Transverse colon (tissue), 4 donors: ENCODE results near the gene SLX4IP. TPM values are rescaled to one million over a fixed set of nuclear protein-coding genes. Genes with fewer than 3 reads are reported as not detected.

Source experiments
- DNase-seq: peaks from one replicate; pipeline ENCODE4 v3.0.0-alpha.2; 2019
- H3K27ac ChIP-seq, 4 donors: fragments of 200-600 bp; sonication (generic); 2 replicates each; pipeline ENCODE4 v1.5.1; 2016 to 2018; ENCODE audit warnings: inconsistent platforms in 4 of 4
- H3K27me3 ChIP-seq: fragments of 200-600 bp; sonication (generic); 2 replicates; pipeline ENCODE4 v1.5.1; 2017; ENCODE audit warnings: inconsistent platforms
- H3K36me3 ChIP-seq, 4 donors: fragments of 200-600 bp; sonication (generic); 2 replicates each; pipeline ENCODE4 v1.5.1; 2017 to 2019; ENCODE audit warnings: inconsistent platforms in 4 of 4
- H3K4me1 ChIP-seq, 4 donors: fragments of 200-600 bp; sonication (generic); 2 replicates each; pipeline ENCODE4 v1.5.1; 2017 to 2020; ENCODE audit warnings: inconsistent platforms in 4 of 4
- H3K4me3 ChIP-seq, 4 donors: fragments of 200-600 bp; sonication (generic); 1 replicate in 1 of 4; 2 replicates in 3 of 4; pipeline versions ENCODE4 v1.5.1 to v1.6.1; 2017 to 2019; ENCODE audit warnings: inconsistent platforms in 4 of 4
- H3K9me3 ChIP-seq, 2 donors: fragments of 200-600 bp; sonication (generic); 2 replicates each; pipeline ENCODE4 v1.5.1; 2017 to 2019; ENCODE audit warnings: inconsistent platforms in 2 of 2
- EP300 ChIP-seq: sonication (generic); formaldehyde crosslinking; IDR thresholded peaks from one replicate; pipeline ENCODE4 v1.6.1; 2017; ENCODE audit warnings: antibody characterized with exemption, low read depth
- POLR2A ChIP-seq: fragments of 450-650 bp; IDR thresholded peaks from one replicate; pipeline ENCODE4 v1.6.1; 2016; ENCODE audit warnings: antibody characterized with exemption, mild to moderate bottlenecking, moderate library complexity
- POLR2AphosphoS5 ChIP-seq, 3 donors: sonication (generic); formaldehyde crosslinking; IDR thresholded peaks; one replicate each; pipeline ENCODE4 v1.6.1; 2016; ENCODE audit warnings: antibody characterized with exemption in 3 of 3
- WGBS, 2 donors: methylation state at CpG; one replicate each; pipeline ENCODE4 v1.1.5; 2018; ENCODE audit warnings: low coverage in 1 of 2; 5-methylcytosine and 5-hydroxymethylcytosine counted together
- in situ Hi-C, 4 donors: fragments of 200-750 bp; cut with MboI; loops; one replicate each; pipeline versions ENCODE4 v1.15.0 to v1.15.1; 2017; ENCODE audit warnings: low sequenced_read_pairs in 3 of 4, low pct_ligation_motif_present in 1 of 4, low pct_unique_long_range_greater_than_20kb in 1 of 4
- intact Hi-C: fragments of 100-400 bp; cut with DNase I; formaldehyde crosslinking; loops from one replicate; pipeline ENCODE4 v1.15.1; 2023; ENCODE audit warnings: low total_unique reads
- total RNA-seq, 4 donors: library from RNA; depleted of rRNA; stranded (reverse); fragments of >200 nt; gene quantifications; one replicate each; pipeline ENCODE4 v1.1.0, GENCODE V29; 2016
- TF ChIP-seq, protein P1 (sequence below), 5 experiments: fragments of 200-600 bp in 3 of 5; fragments of 450-650 bp in 2 of 5; sonication (generic) in 3 of 5; IDR thresholded peaks; 1 replicate in 2 of 5; 2 replicates in 3 of 5; pipeline ENCODE4 v1.5.1; 2016 to 2017; ENCODE audit warnings: antibody characterized with exemption in 5 of 5, inconsistent platforms in 3 of 5, mild to moderate bottlenecking in 2 of 5, moderate library complexity in 1 of 5

SLX4IP gene
- total RNA-seq, 4 donors from 2014 or later = 5.4 to 8.4 (median 7.5) TPM

- 4% methylated on average over 13 of the region's 13 CpGs; no CpG with 5 or more reads in 1 of the 2 donors for whole genome bisulfite sequencing, 2 donors
- Histone ChIP-seq H3K4me3 (peak overlapping the region; percentile 94 to 97 (median 96)), H3K36me3 (peaks cover 0 to 12% (median 3%) of the 10 kb centered on the region in 4 donors), H3K27ac (peak overlapping the region; percentile 100), H3K27me3 (no peaks in the 10 kb centered on the region), H3K4me1 (peaks cover 8 to 48% (median 39%) of the 10 kb centered on the region in 4 donors), H3K9me3 (no peaks in the 10 kb centered on the region)
- peak; percentile 83 for DNase-seq
- intact Hi-C loops = loop anchor here (10.0 kb wide), 1 partner anchor 603 kb away; no protein-coding TSS in a partner anchor
- TF ChIP-seq POLR2A (no peak), POLR2AphosphoS5 (IDR thresholded peaks at IDR 0.05) (peak; percentile 58 to 71 (median 65))
- TF ChIP-seq, protein P1, sequence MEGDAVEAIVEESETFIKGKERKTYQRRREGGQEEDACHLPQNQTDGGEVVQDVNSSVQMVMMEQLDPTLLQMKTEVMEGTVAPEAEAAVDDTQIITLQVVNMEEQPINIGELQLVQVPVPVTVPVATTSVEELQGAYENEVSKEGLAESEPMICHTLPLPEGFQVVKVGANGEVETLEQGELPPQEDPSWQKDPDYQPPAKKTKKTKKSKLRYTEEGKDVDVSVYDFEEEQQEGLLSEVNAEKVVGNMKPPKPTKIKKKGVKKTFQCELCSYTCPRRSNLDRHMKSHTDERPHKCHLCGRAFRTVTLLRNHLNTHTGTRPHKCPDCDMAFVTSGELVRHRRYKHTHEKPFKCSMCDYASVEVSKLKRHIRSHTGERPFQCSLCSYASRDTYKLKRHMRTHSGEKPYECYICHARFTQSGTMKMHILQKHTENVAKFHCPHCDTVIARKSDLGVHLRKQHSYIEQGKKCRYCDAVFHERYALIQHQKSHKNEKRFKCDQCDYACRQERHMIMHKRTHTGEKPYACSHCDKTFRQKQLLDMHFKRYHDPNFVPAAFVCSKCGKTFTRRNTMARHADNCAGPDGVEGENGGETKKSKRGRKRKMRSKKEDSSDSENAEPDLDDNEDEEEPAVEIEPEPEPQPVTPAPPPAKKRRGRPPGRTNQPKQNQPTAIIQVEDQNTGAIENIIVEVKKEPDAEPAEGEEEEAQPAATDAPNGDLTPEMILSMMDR (IDR thresholded peaks at IDR 0.05) = peak; percentile 46 to 72 (median 49)
- in situ Hi-C loops = loop anchor here in 1 of 4 donors (10.0 to 25.0 kb wide), 2 partner anchors 209 to 533 kb away; no protein-coding TSS in a partner anchor
These were observed 236.3 kb downstream of the SLX4IP start for GRCh38 chr20:10671221-10671918.

DNA sequence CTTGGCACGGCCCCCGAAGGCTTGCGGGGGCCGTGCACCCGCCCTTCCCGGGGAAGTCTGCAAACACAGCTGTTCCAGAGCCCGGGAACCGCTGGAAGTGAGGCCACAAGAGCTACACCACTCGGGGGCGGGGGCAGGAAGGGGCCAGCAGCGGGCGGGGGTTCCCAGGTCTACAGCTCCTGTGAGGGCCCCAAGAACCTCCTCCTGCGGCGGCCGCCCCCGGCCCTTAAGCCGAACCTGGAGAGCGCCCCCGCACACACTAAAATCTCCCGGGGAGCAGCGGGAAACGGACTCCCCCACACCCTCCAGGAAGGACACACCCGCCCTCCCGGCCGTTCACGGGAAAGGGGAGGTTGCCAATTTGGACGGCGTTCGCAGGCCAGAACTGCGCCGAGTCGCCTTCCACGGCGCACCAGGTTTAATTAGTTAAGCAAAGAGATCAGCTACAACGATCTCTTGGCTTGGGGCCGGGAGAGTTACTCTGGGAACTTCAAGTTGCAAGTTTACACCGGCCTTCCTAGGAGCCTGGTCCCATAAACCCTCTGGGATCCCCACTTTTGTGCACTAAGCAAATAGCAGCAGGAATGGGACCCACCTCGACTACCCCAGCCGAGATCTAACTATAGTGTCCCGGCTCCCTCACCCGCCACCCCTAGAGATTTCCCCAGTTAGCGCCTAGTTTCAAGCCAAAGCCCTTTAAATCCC lies 237.0 kb downstream of the SLX4IP start:
- in situ Hi-C loops (loop anchor here in 1 of 4 donors (10.0 to 25.0 kb wide), 2 partner anchors 210 to 533 kb away; no protein-coding TSS in a partner anchor), intact Hi-C loops (loop anchor here (10.0 kb wide), 1 partner anchor 603 kb away; no protein-coding TSS in a partner anchor)
- 1% methylated on average over 38 of the region's 42 CpGs; no CpG with 5 or more reads in 1 of the 2 donors for WGBS, 2 donors
- Histone ChIP-seq H3K27ac (peak overlapping the region; percentile 100), H3K36me3 (peaks cover 0 to 6% (median 3%) of the 10 kb centered on the region in 4 donors), H3K4me3 (peak overlapping the region; percentile 94 to 97 (median 96)), H3K4me1 (peaks cover 8 to 41% (median 35%) of the 10 kb centered on the region in 4 donors), H3K27me3 (no peaks in the 10 kb centered on the region), H3K9me3 (no peaks in the 10 kb centered on the region)
- peak in 2 of 3 donors; percentile 13 to 60 for TF ChIP-seq POLR2AphosphoS5 (IDR thresholded peaks at IDR 0.05)
- TF ChIP-seq POLR2A = peak; percentile 30
- no peak for TF ChIP-seq EP300
- DNase-seq = peak; percentile 74

- 0% methylated on average over 35 of the region's 47 CpGs; no CpG with 5 or more reads in 1 of the 2 donors for WGBS, 2 donors
- H3K9me3 ChIP-seq = no peaks in the 10 kb centered on the region
These were observed 237.6 kb downstream of the SLX4IP start for GRCh38 chr20:10672624-10673127.

More at GRCh38 chr20:10672624-10673127, 237.6 kb downstream of the SLX4IP start:
- H3K4me1 ChIP-seq = peaks cover 8 to 41% (median 32%) of the 10 kb centered on the region in 4 donors
- TF ChIP-seq, protein P1 (IDR thresholded peaks at IDR 0.05) = no peak
- TF ChIP-seq EP300 (no peak), POLR2A (peak; percentile 42), POLR2AphosphoS5 (IDR thresholded peaks at IDR 0.05) (peak in 1 of 3 donors; percentile 55)
- no peaks in the 10 kb centered on the region for H3K27me3 ChIP-seq
- peak overlapping the region; percentile 100 for H3K27ac ChIP-seq
- intact Hi-C loops = loop anchor here (10.0 kb wide), 1 partner anchor 602 kb away; no protein-coding TSS in a partner anchor
- peak overlapping the region; percentile 94 to 97 (median 96) for H3K4me3 ChIP-seq
- in situ Hi-C loops = loop anchor here in 1 of 4 donors (10.0 to 25.0 kb wide), 2 partner anchors 210 to 532 kb away; no protein-coding TSS in a partner anchor
- DNase-seq = peak; percentile 75
- H3K36me3 ChIP-seq = peaks cover 0 to 5% (median 3%) of the 10 kb centered on the region in 4 donors
